HG02884 (cell line): Measurements from ENCODE around the gene THRA.

Experiments used
- ATAC-seq: cut with Tn5 transposase; IDR thresholded peaks from one replicate; pipeline ENCODE4 v1.9.1; 2021; ENCODE audit warnings: mild to moderate bottlenecking, moderate library complexity; ENCODE audit not compliant: unreplicated experiment

The THRA gene

DNA sequence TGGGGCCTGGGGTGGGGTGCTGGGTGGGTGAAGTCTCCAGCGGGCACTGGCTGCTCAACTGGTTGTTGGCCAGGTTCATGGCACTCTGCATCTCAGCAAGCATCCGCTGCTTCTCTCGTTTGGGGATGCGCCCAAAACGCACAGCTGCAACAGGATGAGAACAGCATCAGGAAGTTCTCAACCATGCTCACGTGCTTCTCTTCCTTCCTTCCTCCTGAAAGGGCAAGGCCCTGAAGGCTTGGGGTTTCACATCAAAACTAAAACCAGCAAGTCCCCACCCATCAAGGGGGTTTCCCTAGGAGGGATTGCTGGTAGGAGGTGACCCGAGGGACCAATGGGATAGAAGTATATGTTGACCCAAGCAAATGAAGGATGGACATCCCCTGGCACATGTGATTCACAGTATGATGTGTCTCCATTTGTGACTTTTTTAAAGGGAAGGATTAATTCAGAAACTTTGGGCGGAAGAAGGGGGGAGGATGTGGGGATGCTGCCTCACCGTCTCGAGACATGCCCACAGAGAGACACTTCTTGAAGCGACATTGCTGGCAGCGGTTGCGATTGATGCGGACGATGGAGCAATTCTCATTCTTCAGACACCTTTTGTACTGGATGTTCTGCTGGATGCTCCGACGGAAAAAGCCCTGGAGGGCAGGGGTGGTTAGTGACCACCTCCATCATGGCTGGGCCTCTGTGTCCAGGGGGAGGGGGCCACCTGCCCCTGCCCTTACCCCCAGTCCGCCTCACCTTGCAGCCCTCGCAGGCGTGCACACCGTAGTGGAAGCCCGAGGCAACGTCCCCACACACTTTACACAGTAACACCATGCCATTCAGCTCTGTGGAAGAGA lies 33.4 kb downstream of the THRA start:
- peak; percentile 52 for ATAC-seq

DNA sequence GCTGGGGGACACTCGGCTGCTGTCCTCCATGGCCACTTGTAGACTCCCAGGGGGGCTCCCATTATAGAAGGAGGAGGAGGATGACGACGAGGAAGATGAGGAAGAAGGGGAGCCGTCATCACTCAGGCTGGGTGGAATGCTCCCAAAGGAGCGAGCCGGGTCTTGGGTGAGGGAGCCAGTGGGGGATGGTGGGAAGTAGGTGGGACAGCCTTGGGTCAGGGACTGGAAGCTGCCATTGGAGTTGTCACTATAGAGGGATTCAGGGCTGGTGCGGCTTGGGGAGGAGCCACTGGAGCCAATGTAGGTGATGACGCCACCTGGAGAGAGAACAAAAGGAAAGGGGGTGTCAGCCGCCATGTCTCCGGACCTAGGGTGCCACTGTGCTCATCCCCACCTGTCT lies 34.3 kb downstream of the THRA start:
- ATAC-seq: no peak

DNA sequence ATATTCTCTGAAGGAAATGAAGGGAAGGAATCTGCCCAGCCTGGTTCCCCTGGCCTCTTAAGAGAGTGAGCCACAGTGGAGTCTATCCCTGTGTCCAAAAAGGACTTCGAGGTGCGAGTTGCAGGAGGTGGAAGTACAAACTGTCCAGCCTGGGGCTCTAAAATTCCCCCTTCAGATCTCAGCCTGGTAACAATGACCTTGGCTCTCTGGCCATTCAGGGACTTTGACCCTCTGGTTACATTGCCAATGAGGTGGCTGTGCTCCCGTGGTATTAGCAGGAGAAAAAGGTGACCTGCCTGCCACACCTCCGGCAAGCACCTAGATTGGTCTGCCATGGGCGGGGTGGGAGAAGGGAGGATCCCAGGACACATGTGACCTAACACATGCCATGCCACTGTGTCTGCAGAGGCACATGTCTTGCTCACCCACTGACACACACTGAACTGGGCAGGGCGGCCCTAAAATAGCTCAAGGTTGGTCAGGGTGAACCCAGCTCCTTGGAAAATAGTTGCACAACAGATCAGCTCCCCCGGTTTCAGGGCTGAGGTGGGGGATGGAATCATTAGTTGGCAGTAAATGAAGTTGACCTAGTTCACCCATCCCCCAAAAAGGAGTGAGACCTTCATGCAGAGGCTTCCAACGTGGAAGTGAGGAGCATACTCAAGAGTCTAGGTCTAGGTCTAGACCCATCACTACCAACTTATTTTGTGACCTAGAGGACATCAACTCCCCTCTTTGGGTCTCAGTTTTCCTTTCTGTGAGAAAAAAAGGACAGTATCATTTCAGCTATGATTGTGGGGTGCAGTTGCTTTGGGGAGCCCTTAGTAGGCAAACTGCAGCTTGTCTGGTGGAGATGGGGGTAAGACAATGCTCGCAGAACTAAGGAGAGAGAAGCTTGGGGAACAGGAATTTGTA lies 35.4 kb downstream of the THRA start:
- ATAC-seq: no peak

DNA sequence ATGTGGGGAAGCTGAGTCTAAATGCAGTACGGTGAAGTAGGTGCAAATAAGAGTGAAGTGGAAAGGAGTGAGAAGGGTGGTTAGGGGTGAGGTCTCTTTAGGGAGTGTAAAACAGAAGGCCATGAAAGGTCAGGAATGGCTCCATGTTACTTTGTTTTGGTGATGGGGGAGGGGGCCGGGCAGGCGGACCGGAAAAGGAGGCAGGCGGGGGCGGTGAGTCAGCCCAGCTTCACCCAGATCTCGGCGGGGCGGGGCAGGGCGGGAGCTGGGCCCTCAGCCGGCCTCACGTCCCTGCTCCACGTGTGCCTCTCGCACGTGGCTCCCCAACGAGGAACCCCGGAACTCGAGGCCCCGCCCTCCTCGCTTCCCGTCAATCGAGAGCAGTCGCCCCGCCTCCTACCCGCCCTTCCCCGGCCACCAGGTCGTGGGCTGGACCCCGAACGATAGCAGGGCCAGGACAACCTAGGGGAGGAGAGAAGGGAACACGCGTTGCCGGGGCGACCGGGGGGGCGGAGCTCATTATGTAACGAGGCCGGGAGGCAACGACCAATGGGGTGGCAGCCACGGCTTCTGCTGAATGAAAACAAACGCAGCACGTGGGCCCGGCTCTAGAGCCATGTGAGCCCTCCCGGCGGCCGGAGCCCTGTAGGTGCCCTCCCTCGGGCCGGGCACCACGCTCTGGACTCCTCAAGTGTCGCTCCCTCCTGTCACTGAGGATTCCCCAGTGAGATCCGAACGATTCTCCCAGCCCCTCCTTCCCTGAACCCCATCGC lies 36.3 kb downstream of the THRA start:
- peak; percentile 45 for ATAC-seq

DNA sequence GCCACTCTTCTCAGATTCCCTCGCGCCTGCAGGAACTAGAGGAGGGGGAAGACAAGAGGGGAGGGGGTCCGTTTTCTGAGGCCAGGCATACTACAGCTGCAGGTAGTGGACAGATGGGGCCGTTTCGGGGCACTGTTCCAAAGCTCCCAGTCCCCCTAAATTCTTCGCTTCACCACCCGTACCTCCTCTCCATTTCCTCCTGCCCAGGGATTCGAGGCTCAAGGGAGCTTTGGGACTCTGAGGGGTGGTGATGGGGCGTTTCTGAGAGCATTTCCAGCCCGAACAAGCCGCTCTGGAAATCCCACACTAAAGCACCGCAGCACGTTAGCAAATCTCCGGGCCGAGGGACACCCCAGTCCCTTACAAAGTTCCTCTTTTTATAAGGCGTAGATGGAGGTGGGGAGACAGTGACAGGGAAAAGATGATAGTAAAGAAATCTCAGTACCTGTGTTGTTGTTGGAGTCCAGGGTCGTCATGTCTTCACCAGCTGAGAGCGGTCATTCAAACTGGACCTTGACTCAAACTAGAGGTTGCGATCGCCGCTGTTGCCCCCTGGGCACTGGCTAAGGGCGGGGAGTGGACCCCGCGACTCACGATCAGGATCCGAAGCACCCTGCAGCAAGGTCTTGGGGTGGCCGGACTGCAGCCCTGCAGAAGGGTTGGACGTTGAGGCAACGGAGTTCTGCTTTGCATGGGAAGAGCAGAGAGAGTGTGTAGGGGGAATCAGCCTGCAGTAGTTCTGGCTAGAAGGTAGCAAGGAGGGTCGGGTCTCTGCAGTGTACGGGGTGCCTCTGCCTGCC lies 37.1 kb downstream of the THRA start:
- ATAC-seq: no peak

DNA sequence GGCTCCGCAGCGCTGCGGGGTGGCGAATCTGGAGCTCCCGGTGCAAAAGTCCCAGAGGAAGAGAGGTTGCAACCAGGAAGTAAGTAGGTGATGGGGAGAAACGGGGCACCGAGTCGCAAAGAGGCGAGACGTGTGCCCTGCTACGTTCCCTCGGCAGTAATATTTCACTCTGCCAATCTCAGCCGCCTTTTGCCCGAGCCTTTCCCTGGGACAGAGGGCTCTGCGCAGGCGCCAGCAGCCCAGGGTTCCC lies 37.6 kb downstream of the THRA start, which contains the start of gene NR1D1:
Gene NR1D1 (minus strand): TSS at position 171 of the 250 bp plus-strand sequence. CDS start 495 bp downstream, outside the sequence.
- ATAC-seq: no peak

DNA sequence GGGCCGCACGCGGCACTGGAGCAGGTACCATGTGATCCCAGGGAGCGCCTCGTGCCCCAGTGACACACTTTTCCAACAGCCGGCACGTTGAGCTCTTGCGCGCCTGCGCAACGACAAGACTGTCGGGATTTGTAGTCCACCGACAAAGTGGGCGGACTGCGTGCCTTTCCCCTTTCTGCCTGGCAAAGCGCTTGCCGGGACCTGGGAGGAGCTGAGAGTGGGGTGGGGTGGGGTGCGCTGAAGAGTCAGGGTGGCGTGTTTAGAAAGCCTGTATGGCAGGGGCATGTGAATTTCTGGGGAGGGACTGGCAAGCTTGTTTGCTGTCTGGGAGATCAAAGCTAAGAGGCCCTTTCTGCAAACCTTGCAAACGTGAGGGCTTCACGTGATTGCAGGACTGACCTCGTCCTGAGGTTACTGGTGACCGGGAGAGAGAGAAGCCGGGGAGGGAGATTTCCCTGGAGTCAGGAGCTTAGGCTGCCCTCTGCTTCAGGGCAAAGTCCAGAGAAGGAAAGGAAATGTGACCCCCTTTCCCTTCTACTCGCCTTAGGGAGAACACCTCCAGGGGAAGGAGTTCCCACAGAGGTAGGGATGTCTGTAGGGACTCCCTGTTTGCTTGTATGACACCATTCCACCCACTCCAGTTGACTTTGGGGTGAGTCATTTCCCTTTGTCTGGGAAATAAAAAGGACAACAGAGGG lies 38.1 kb downstream of the THRA start:
- no peak for ATAC-seq

DNA sequence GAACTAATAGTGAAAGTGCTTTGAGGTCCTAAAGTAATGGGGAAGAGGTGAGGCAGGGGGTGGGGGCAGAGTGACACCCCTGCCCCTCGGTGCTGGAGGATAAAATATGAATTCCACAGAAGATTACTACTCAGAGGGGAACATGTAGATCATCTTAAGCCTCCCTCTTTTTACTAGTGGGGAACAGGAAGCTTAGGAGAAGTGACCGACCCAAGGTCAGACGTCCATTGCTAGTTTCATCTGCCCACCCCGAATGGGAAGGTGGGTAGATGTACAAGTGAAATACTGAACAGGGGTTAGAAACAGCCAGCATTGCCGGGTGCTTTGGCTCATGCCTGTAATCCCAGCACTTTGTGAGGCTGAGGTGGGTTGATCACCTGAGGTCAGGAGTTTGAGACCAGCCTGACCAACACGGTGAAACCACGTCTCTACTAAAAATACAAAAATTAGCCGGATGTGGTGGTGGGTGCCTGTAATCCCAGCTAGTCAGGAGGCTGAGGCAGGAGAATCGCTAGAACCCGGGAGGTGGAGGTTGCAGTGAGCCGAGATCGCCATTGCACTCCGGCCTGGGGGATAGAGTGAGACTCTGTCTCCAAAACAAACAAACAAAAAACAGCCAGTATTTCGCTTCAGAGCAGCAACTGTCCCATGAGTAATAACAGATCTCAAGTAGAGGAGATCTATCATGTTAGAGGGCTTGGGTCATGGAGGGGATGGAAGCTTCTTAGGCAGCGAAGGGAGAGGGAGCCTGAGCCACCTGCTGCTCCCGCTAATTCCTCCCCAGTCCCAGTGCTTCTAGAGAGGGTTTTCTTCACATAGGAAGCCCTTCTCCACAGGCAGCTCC lies 38.8 kb downstream of the THRA start:
- ATAC-seq: no peak

DNA sequence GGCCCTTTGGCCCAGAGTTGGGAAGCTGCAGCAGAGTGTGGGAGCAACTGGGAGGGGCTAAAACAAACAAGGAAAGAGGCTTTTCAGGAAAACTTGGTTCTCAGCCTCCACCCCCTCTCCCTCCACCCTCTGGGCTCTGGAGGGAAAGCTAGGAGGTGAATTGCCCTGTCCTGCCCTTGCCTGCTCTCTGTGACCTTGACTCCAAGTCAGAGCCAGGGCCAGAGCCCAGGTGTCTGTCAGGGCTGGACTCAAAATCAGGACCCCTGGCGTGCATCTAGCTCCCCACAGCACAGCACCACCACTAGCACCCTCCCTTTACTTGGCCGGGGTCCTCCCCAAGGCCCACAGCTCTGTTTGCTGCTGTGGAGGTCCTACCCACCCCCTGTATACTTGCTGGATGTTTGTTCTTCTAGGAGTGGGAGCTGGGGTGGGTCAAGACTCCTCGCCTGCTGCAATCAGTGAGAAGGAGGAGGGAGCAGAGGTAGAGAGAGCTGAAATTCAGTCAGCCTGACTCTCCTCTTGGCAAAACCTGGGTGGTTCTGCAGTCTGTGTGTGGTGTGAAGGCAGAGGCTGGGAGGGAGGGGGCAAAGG lies 40.4 kb downstream of the THRA start:
- no peak for ATAC-seq

DNA sequence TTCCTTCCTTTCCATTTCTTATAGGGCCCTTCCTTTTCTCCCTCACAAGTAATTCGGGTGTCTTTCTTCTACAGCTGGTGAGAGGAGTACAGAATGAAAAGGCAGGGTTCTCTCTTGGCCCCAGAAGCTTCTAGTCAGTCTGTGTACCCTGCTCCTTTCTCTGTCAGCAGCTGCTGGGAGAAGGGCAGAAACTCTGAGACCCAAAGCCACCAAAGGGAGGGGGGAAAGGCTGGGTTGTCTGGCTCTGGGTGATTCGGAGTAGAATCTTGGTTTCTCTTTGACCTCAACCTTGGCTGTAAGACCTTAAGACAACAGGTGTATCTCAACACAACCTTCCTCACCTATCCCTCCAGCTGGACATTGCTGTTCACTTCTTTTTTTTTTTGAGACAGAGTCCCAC lies 40.9 kb downstream of the THRA start:
- no peak for ATAC-seq

DNA sequence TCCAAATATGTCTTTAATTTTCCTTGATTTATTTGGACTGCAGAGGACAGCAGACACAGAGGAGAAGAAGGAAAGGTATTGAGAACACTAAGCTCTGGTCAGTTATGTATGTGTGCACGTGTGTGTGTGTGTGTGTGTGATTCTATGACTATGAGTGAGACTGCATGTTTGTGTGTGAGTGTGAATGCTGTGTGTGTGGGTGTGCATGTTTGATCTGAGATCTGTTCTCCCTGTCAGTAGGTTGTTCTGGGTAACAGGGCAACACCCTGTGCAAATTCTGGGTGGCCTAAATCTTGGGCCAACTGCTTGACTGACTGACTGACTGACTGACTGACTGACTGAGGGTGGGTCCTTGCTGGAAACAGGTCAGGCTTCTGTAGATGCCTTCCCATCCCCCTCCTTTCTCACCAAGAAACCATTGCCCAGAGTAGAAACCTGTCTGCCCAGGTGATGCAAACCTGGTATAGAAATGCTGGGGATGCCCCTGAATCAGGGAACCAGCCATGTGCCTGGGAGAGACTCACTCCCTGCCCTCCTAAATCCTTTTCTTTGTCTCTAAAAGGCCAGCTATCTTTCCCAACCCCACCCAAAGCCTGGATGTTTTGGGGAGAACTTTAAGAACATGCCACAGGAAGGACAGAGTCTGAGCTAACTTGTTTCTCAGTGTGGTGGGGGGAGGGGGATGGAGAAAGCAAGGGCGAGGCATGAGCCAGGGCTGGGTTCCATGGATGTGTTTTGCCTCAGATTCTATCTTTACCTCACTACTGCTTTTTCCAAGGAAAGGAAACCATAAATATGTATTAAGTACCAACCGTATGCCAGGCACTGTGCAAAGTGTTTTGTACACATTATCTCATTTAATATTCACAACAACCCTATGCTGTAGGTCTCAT lies 42.1 kb downstream of the THRA start:
- no peak for ATAC-seq

DNA sequence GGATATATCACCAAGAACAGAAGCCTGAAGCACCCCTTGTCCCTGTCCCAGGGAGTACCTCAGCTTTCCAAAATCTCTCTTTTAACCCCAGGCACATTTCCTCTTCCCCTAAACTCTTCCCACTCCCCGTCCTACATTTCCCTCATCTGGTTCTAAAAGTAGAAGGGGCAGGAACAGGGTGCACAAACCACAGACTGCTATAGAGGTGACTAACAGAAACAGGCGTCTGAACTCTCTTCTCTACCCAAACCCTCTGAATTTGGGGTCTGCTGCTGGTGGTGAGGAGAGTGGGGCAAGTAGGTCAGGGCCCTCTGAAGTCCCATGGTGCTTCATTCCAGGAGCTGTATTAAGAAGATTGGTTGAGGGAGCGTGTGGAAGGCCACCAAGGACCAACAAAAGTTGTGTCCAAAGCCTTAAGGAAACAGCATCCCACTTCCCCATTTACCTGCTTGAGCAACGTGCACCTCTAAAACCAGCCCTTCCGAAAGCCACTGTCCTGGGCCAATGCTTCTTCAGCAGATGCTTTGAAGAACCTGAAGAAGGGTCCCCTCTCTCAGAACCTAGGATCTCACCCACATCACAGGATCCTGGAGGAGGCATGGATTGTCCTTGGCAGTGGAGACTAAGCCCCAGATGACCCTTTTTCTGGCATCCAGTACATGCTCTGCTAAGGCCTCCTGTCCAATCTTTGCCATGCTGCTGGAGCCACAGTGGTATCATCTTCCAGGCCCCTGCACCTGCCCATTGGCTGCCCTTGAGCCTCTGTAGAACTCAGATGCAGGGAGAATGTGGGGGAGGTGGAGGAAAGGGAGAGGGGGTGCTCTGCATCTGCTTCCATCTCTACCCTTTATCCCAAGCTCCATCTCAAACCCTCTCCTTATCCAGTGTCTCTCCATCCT lies 43.3 kb downstream of the THRA start:
- no peak for ATAC-seq

DNA sequence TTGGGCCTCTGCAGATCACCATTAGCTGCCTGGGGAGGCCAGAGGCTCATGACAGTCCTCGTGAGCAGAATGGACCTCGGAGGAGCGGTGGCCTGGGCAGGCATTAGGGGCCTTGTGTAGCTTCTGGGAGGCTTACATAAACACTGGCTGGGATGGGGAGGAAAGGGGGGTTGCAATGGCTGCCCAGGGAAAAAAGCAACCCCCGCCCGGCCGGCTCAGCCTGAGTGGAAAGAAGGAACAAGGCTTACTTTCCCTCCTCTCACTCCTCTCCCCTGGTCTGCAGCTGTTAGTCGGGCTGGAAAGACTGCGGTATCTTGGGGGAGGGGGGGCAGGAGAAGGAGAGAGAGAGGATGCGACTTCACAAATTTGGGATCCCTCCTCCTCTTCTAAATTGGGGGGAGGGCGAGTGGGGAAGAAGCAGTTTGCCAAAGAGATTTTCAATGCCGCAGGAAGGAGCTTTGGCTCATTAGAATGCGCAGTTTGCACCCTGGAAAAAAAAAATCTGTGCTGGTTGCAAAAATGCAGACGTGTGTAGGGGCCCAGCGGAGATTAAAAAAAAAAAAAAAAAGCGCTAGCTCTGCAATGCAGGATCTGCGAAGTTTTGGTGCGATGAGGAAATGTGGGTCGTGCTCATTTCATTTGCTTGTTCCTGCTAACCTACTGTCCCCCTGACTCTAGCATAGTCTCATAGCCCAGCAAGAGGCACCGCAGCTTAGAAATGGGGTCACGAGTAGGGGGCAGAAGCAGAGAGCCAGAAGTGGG lies 44.2 kb downstream of the THRA start:
- ATAC-seq: no peak

DNA sequence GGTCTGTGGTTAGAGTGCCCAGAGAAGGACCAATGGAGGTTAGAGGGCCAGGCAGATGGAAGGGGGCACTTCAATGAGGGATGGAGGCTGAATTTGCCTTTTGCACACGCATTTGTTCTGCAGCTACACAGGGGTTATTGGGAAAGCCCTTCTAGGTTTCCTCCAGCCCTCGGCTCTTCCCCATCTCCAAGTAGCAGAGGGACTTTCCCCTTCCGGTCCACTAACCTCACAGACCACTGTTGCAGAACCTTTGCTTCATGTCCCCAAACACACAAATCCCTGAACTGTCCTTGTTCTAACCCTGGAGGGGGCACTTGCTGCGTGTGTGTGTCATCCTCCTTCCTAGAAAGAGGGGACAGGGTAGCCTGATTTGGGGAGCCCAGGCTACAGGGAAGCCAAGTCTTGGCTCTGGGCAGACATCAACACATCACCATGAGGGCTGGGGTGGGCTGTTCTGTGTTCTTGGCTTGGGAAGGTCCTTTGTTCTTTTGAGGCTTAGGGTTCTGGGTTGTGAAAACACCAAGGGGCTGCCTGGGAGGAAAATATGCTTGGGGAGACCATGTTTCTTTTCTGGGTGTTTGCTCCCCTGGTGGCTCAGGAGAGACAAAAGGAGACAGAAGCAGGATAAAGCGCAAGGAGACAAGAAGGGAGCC lies 44.9 kb downstream of the THRA start:
- no peak for ATAC-seq
